NCI-H1694 (cell line): ENCODE results near the gene PDGFC.

Experiments used
- DNase-seq: peaks from one replicate; lab custom pipeline; 2025; lab: John Stamatoyannopoulos, UW

Gene PDGFC

GRCh38 chr4:156971676-156972378, at the start of gene PDGFC:
PDGFC (minus strand) TSS chr4:156971799; CDS start chr4:156970903, 896 bp downstream.
- no peak for DNase-seq

- no peak for DNase-seq
These were observed 49.3 kb upstream of the PDGFC start for GRCh38 chr4:157020882-157021281.

- no peak for DNase-seq
These were observed 47.4 kb upstream of the PDGFC start for GRCh38 chr4:157018920-157019490.

GRCh38 chr4:157014621-157015591, 43.3 kb upstream of the PDGFC start:
- DNase-seq, result no peak

- DNase-seq, result no peak
These were observed 42.1 kb upstream of the PDGFC start for GRCh38 chr4:157013656-157014055.

GRCh38 chr4:157012781-157013180, 41.2 kb upstream of the PDGFC start:
- no peak for DNase-seq

GRCh38 chr4:157012296-157012695, 40.7 kb upstream of the PDGFC start:
- no peak for DNase-seq

GRCh38 chr4:157010630-157011029, 39.0 kb upstream of the PDGFC start:
- DNase-seq, result no peak

- no peak for DNase-seq
These were observed 34.2 kb upstream of the PDGFC start for GRCh38 chr4:157005831-157006230.

GRCh38 chr4:157005193-157005592, 33.6 kb upstream of the PDGFC start:
- no peak for DNase-seq

- no peak for DNase-seq
These were observed 32.9 kb upstream of the PDGFC start for GRCh38 chr4:157004279-157005161.

GRCh38 chr4:156999175-156999517, 27.5 kb upstream of the PDGFC start:
- peak; percentile 8 for DNase-seq

- no peak for DNase-seq
These were observed 27.0 kb upstream of the PDGFC start for GRCh38 chr4:156998500-156999174.

- DNase-seq, result no peak
These were observed 21.3 kb upstream of the PDGFC start for GRCh38 chr4:156992943-156993342.

- no peak for DNase-seq
These were observed 19.6 kb upstream of the PDGFC start for GRCh38 chr4:156991161-156991560.

- DNase-seq, result no peak
These were observed 11.8 kb upstream of the PDGFC start for GRCh38 chr4:156983366-156983765.

GRCh38 chr4:156981262-156981769, 9.7 kb upstream of the PDGFC start:
- no peak for DNase-seq

- DNase-seq, result no peak
These were observed 6.0 kb upstream of the PDGFC start for GRCh38 chr4:156977435-156978160.

- DNase-seq, result no peak
These were observed 4.5 kb upstream of the PDGFC start for GRCh38 chr4:156976147-156976546.

GRCh38 chr4:156975686-156976085, 4.1 kb upstream of the PDGFC start:
- DNase-seq, result no peak
